ENCODE data around the gene RDH5. TPM values are rescaled to one million over a fixed set of nuclear protein-coding genes. Genes with fewer than 3 reads are reported as not detected.

Gene RDH5
- polyA plus RNA-seq, 1 of the 3 experiments (the other 2 are of a cell fraction): 5.2 TPM

DNA sequence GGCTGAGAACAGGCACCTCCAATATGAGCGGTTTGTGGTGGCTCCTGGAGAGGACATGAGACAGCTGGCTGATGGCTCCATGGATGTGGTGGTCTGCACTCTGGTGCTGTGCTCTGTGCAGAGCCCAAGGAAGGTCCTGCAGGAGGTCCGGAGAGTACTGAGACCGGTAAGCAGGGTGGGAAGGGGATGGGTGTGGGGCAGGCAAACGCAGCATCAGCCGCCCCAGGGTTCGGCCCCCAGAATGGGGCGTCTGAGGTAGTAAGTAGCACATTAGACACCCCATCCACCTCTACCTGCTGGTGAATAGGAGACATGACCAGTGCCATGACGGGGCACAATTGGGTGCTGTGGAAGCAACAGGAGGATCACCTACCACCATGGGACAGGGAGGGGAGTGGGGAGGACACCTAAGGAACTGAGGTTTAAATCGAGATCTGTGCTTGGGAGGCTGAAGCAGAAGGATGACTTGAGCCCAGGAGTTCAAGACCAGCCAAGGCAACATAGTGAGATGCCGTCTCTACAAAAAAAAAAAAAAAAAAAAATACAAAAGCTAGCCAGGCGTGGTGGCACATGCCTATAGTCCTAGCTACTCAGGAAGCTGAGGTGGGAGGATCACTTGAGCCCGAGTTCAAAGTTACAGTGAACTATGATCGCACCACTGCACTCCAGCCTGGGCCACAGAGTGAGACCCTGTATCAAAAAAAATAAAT is 38.0 kb upstream of the RDH5 start:
- Histone ChIP-seq H3K79me2 (ENCODE audit: insufficient read depth) (no peaks in the 10 kb centered on the region), H3K4me2 (peak overlapping the region; percentile 59; the same call in 1 of the 2 replicates), H3K4me3 (ENCODE audit: low read depth in 2 of 2, low read length in 1 of 2) (no peak overlapping the region), H3K9me2 (no peaks in the 10 kb centered on the region), H3K36me3 (replicated peaks in 1 of 2; ENCODE audit: control insufficient read depth in 1 of 2, insufficient read depth in 2 of 2, low read length in 1 of 2) (no peaks in the 10 kb centered on the region), H3K9me3 (no peaks in the 10 kb centered on the region), H3K27me3 (ENCODE audit: insufficient read depth) (peaks cover 54% of the 10 kb centered on the region), H3K9ac (no peak overlapping the region), H3K4me1 (ENCODE audit: control insufficient read depth in 1 of 2, insufficient read depth in 2 of 2, low read depth in 1 of 2, low read length in 1 of 2) (no peaks in the 10 kb centered on the region; a peak in 1 of 4 replicates), H4K20me1 (ENCODE audit: insufficient read depth) (no peaks in the 10 kb centered on the region), H3F3A (replicated peaks; ENCODE audit: insufficient read depth) (peaks cover 4% of the 10 kb centered on the region), H3K27ac (ENCODE audit: low read depth in 2 of 2, low read length in 1 of 2) (no peak overlapping the region), H2AFZ (ENCODE audit: low read depth) (no peak overlapping the region; the same call in 1 of the 2 replicates)
- DNase-seq: no peak
- ChIA-PET CTCF (interaction anchor here (0.8 to 1.6 kb wide), 5 partner anchors 11 to 42 kb away, joined by 3 to 5 read pairs (median 3); partner anchors contain the start of gene RDH5), POLR2A (no interaction called here)
- TF ChIP-seq MEF2A (IDR thresholded peaks at IDR 0.05; ENCODE audit: borderline replicate concordance, low read depth) (no peak), POLR2AphosphoS5 (IDR thresholded peaks at IDR 0.05; ENCODE audit: low read depth, low read length) (no peak), RAD21 (IDR thresholded peaks at IDR 0.05; ENCODE audit: low read length) (no peak), NRF1 (IDR thresholded peaks at IDR 0.05; ENCODE audit: low read depth, low read length) (no peak), RXRA (IDR thresholded peaks at IDR 0.05; ENCODE audit: borderline replicate concordance, low read depth) (no peak), TAF1 (IDR thresholded peaks at IDR 0.05; ENCODE audit: borderline replicate concordance, low read depth, low read length) (no peak), GABPA (IDR thresholded peaks at IDR 0.05; ENCODE audit: low read depth) (no peak), TEAD4 (IDR thresholded peaks at IDR 0.05; ENCODE audit: borderline replicate concordance, insufficient read depth) (no peak)
- TF ChIP-seq, protein P1, sequence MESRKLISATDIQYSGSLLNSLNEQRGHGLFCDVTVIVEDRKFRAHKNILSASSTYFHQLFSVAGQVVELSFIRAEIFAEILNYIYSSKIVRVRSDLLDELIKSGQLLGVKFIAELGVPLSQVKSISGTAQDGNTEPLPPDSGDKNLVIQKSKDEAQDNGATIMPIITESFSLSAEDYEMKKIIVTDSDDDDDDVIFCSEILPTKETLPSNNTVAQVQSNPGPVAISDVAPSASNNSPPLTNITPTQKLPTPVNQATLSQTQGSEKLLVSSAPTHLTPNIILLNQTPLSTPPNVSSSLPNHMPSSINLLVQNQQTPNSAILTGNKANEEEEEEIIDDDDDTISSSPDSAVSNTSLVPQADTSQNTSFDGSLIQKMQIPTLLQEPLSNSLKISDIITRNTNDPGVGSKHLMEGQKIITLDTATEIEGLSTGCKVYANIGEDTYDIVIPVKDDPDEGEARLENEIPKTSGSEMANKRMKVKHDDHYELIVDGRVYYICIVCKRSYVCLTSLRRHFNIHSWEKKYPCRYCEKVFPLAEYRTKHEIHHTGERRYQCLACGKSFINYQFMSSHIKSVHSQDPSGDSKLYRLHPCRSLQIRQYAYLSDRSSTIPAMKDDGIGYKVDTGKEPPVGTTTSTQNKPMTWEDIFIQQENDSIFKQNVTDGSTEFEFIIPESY (IDR thresholded peaks at IDR 0.05; ENCODE audit: borderline replicate concordance, low read depth): no peak
- TF ChIP-seq, protein P2, sequence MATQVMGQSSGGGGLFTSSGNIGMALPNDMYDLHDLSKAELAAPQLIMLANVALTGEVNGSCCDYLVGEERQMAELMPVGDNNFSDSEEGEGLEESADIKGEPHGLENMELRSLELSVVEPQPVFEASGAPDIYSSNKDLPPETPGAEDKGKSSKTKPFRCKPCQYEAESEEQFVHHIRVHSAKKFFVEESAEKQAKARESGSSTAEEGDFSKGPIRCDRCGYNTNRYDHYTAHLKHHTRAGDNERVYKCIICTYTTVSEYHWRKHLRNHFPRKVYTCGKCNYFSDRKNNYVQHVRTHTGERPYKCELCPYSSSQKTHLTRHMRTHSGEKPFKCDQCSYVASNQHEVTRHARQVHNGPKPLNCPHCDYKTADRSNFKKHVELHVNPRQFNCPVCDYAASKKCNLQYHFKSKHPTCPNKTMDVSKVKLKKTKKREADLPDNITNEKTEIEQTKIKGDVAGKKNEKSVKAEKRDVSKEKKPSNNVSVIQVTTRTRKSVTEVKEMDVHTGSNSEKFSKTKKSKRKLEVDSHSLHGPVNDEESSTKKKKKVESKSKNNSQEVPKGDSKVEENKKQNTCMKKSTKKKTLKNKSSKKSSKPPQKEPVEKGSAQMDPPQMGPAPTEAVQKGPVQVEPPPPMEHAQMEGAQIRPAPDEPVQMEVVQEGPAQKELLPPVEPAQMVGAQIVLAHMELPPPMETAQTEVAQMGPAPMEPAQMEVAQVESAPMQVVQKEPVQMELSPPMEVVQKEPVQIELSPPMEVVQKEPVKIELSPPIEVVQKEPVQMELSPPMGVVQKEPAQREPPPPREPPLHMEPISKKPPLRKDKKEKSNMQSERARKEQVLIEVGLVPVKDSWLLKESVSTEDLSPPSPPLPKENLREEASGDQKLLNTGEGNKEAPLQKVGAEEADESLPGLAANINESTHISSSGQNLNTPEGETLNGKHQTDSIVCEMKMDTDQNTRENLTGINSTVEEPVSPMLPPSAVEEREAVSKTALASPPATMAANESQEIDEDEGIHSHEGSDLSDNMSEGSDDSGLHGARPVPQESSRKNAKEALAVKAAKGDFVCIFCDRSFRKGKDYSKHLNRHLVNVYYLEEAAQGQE (IDR thresholded peaks at IDR 0.05; ENCODE audit: low read depth, low read length): no peak
- WGBS (ENCODE audit: low lambda C conversion rate): 46% methylated on average over 13 of the region's 13 CpGs

DNA sequence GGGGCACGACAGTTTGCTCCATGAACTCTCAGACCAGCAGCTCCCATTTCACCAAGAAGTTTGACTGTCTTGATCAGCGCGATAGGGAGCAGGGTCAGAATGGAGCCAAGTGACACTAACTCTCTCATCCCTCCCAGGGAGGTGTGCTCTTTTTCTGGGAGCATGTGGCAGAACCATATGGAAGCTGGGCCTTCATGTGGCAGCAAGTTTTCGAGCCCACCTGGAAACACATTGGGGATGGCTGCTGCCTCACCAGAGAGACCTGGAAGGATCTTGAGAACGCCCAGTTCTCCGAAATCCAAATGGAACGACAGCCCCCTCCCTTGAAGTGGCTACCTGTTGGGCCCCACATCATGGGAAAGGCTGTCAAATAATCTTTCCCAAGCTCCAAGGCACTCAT is 36.5 kb upstream of the RDH5 start:
- Histone ChIP-seq H4K20me1 (ENCODE audit: insufficient read depth) (no peaks in the 10 kb centered on the region), H3K36me3 (replicated peaks in 1 of 2; ENCODE audit: control insufficient read depth in 1 of 2, insufficient read depth in 2 of 2, low read length in 1 of 2) (no peaks in the 10 kb centered on the region), H3K9ac (no peak overlapping the region), H3K79me2 (ENCODE audit: insufficient read depth) (no peaks in the 10 kb centered on the region), H3K27ac (ENCODE audit: low read depth in 2 of 2, low read length in 1 of 2) (no peak overlapping the region), H2AFZ (ENCODE audit: low read depth) (no peak overlapping the region), H3K27me3 (ENCODE audit: insufficient read depth) (peaks cover 45% of the 10 kb centered on the region), H3K9me2 (no peaks in the 10 kb centered on the region), H3F3A (replicated peaks; ENCODE audit: insufficient read depth) (peaks cover 4% of the 10 kb centered on the region), H3K9me3 (no peaks in the 10 kb centered on the region), H3K4me2 (no peak overlapping the region), H3K4me3 (ENCODE audit: low read depth in 2 of 2, low read length in 1 of 2) (no peak overlapping the region), H3K4me1 (ENCODE audit: control insufficient read depth in 1 of 2, insufficient read depth in 2 of 2, low read depth in 1 of 2, low read length in 1 of 2) (no peaks in the 10 kb centered on the region; a peak in 1 of 4 replicates)
- no peak for TF ChIP-seq FOXM1 (IDR thresholded peaks at IDR 0.05; ENCODE audit: low read depth)
- TF ChIP-seq, protein P3, sequence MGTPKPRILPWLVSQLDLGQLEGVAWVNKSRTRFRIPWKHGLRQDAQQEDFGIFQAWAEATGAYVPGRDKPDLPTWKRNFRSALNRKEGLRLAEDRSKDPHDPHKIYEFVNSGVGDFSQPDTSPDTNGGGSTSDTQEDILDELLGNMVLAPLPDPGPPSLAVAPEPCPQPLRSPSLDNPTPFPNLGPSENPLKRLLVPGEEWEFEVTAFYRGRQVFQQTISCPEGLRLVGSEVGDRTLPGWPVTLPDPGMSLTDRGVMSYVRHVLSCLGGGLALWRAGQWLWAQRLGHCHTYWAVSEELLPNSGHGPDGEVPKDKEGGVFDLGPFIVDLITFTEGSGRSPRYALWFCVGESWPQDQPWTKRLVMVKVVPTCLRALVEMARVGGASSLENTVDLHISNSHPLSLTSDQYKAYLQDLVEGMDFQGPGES (IDR thresholded peaks at IDR 0.05; ENCODE audit: low read depth, low read length): no peak
- TF ChIP-seq, protein P2 (IDR thresholded peaks at IDR 0.05; ENCODE audit: low read depth, low read length): no peak
- no peak for TF ChIP-seq TAF1 (IDR thresholded peaks at IDR 0.05; ENCODE audit: borderline replicate concordance, low read depth, low read length)
- no peak for TF ChIP-seq MEF2A (IDR thresholded peaks at IDR 0.05; ENCODE audit: borderline replicate concordance, low read depth)
- TF ChIP-seq RFX5 (IDR thresholded peaks at IDR 0.05; ENCODE audit: low read length): no peak
- 50% methylated on average over 7 of the region's 7 CpGs for WGBS (ENCODE audit: low lambda C conversion rate)
- POLR2A ChIA-PET: no interaction called here
- DNase-seq: no peak
- CTCF ChIA-PET: interaction anchor here (0.7 to 2.0 kb wide), 4 partner anchors 23 to 53 kb away, joined by 3 to 9 read pairs (median 6); no protein-coding TSS in a partner anchor
